Measurements from ENCODE around the gene CD8B2.

DNA sequence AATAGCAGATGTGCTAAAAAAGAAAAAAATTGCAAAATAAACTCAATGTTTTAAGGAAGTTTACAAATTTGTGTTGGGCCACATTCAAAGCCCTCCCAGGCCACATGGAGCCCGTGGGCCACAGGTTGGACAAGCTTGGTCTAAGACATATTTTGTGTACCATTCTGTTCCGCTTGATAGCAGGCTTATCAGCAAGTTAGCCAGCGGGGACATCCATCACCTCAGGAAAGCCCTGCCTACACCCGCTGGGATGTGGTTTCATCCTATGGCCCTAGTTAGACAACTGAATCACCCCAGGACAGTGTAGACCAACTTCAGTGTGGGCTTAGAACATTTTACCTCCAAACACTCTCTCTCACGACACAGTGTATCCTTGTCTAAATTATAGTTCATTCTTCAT, 32.6 kb downstream of the CD8B2 start:
- TF ChIP-seq, protein P1, sequence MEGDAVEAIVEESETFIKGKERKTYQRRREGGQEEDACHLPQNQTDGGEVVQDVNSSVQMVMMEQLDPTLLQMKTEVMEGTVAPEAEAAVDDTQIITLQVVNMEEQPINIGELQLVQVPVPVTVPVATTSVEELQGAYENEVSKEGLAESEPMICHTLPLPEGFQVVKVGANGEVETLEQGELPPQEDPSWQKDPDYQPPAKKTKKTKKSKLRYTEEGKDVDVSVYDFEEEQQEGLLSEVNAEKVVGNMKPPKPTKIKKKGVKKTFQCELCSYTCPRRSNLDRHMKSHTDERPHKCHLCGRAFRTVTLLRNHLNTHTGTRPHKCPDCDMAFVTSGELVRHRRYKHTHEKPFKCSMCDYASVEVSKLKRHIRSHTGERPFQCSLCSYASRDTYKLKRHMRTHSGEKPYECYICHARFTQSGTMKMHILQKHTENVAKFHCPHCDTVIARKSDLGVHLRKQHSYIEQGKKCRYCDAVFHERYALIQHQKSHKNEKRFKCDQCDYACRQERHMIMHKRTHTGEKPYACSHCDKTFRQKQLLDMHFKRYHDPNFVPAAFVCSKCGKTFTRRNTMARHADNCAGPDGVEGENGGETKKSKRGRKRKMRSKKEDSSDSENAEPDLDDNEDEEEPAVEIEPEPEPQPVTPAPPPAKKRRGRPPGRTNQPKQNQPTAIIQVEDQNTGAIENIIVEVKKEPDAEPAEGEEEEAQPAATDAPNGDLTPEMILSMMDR (conservative IDR thresholded peaks at IDR 0.05; ENCODE audit: low read length), result no peak
- TF ChIP-seq EZH2phosphoT487 (IDR thresholded peaks at IDR 0.05; ENCODE audit: borderline replicate concordance, low read depth, low read length), result no peak
